GM13977 (cell line): ENCODE data around the gene MTCL3.

ENCODE experiments used
- DNase-seq: peaks from one replicate; pipeline ENCODE4 v3.0.0; 2012; ENCODE audit warnings: low spot score
- in situ Hi-C: fragments of 300-500 bp; cut with MboI; formaldehyde crosslinking; loops from one replicate; pipeline ENCODE4 v1.12.0; 2022; ENCODE audit warnings: low sequenced_read_pairs, low pct_unique_long_range_greater_than_20kb, mixed read lengths, inconsistent platforms; ENCODE audit not compliant: unreplicated experiment
- TF ChIP-seq, protein P1 (sequence below): IDR thresholded peaks from 2 replicates; pipeline ENCODE4 v1.5.1; 2012; ENCODE audit warnings: mild to moderate bottlenecking, control low read depth; ENCODE audit not compliant: insufficient read depth; ENCODE audit errors: extremely low read depth, missing control alignments

MTCL3 gene

DNA sequence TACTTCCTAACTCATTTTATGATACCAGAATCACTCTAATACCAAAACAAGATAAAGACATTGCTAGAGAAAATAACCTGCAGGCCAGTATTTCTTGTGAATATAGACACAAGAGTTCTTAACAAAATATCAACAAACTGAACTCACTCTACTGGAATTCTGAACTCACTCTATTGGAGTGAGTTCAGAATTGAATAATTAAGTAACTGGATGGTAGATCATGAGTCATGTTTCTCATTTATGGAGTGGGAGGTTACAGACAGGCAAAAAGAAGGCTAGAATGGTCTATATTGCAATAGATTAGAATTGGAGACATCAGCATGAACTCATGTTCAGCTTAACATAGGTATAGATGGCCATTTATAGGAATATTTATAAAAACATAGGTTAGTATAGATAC lies 31.3 kb upstream of the MTCL3 start:
- in situ Hi-C loops: no loop called here
- TF ChIP-seq, protein P1, sequence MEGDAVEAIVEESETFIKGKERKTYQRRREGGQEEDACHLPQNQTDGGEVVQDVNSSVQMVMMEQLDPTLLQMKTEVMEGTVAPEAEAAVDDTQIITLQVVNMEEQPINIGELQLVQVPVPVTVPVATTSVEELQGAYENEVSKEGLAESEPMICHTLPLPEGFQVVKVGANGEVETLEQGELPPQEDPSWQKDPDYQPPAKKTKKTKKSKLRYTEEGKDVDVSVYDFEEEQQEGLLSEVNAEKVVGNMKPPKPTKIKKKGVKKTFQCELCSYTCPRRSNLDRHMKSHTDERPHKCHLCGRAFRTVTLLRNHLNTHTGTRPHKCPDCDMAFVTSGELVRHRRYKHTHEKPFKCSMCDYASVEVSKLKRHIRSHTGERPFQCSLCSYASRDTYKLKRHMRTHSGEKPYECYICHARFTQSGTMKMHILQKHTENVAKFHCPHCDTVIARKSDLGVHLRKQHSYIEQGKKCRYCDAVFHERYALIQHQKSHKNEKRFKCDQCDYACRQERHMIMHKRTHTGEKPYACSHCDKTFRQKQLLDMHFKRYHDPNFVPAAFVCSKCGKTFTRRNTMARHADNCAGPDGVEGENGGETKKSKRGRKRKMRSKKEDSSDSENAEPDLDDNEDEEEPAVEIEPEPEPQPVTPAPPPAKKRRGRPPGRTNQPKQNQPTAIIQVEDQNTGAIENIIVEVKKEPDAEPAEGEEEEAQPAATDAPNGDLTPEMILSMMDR: no peak
- DNase-seq: no peak

DNA sequence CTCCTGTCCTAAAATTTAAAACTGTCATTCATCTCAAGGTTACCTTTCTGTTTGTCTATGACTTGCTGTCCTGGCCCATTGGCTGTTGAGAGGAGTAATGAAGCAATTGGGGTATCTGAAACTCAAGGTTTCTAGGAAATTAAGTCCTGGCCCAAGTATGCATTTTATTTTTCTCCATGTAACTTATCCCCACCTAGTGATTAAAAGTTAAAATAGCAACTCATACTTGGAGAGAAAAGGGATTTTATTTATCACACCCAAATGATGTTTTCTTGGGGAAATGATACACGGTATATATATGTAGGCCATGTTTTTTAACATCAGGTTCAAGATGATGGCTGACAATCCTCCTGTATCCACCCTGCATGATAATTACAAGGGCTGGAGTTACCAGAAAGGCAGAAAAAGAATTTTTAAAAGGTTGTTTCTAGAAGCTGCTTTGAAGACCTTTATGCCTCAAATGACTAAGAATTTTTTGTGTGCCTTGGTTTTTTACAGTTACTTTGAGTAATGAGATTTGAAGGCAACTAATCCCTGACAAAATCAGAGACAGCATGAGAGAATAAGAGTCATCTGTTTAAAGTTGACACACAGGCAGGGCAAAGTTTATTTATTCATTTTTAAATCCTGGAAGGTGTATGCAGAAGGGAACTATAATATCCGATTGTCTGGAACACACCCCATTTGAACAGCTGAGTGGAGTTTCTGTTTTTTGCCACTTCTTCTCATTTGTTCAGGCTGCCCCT lies 28.9 kb upstream of the MTCL3 start:
- TF ChIP-seq, protein P1: no peak
- no peak for DNase-seq

DNA sequence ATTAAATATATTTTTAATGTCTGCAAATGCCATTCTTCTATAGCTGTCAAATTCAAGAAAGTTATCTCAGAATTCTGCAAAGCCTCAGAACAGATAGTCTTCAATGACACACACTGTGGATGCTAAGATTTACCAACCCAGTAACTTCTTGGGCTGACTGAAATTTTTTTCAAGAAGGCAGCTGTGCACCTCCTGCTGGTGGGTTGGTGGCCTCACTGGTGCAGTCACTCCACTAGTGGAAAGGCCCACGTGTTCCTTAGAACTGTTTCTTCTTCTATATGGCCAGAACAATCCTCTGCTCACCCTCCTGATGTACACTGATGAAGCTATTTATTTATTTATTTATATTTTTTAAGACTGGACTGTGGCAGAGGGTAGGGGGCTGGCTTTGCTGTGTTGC lies 28.1 kb upstream of the MTCL3 start:
- no peak for DNase-seq
- in situ Hi-C loops: no loop called here
- TF ChIP-seq, protein P1: peak; percentile 39

More for the DNA sequence above, 28.9 kb upstream of the MTCL3 start:
- in situ Hi-C loops: no loop called here

DNA sequence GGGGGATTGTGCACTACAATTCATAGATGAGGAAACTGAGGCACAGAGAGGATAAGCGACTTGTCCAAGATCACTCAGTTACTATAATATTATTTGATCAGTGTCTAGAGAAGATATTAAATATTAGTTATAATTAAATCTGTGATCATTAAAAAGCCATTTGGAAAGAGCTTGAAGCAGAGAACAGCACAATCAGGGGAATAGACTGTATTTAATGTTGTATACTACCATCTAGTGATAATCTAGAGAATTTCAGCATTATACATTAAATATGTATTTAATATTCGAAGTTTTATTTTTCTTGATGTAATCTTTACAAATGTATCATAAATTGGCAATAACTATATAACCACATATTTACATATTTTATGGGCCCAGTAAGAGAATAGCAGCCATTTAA lies 20.1 kb upstream of the MTCL3 start:
- DNase-seq: peak; percentile 38
- in situ Hi-C loops: no loop called here
- TF ChIP-seq, protein P1: peak; percentile 44

DNA sequence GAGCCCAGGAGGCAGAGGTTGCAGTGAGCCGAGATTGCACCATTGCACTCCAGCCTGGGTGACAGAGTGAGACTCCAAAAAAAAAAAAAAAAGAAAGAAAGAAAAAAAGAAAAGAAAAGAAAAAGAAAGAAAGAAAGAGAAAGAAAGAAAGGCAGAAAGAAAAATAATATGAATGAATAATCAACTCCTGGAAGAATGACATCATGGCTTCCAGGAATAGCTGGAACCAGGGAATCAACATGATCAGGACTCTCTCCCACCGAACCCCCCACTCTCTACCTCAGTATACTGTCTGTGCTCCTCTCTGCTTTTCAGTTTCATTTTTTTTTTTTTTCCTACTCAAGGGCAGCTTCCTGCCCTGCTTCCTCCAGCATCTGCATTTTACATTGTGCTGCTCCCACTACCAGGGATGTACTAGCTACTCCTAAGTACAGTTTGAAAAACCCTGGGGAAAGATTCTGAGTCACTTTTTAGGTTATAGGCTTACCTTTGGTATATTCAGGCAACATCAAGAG lies 19.7 kb upstream of the MTCL3 start:
- in situ Hi-C loops: no loop called here
- TF ChIP-seq, protein P1: no peak
- DNase-seq: no peak

DNA sequence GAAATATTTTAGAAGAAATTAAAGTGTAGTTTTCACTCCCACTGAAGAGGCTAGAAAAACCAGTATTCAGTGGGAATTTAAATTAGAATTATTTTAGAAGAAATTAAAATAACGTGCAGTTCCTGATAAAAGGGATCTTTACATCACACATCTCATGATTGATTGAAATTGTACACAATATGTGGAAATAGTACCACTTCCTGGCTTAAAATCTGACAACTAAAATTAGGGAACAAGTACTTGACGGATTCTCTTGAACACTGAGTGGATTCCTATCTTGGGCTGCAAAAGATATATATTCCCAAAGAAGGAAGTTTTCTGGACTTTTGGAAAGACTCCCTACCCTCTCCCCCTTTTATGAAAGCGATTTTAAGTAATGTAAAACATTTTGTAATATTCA lies 14.6 kb upstream of the MTCL3 start:
- TF ChIP-seq, protein P1: no peak
- in situ Hi-C loops: no loop called here
- DNase-seq: no peak
